Activated CD4-positive, alpha-beta T cell treated with anti-CD3 and anti-CD28 coated beads for 24 hours (primary cell): ENCODE measurements around the gene DNHD1.

Source experiments
- DNase-seq, 2 donors: peaks; one replicate each; pipeline ENCODE4 v3.0.0-alpha.2; 2020; ENCODE audit warnings: low read depth in 2 of 2

The DNHD1 gene

DNA sequence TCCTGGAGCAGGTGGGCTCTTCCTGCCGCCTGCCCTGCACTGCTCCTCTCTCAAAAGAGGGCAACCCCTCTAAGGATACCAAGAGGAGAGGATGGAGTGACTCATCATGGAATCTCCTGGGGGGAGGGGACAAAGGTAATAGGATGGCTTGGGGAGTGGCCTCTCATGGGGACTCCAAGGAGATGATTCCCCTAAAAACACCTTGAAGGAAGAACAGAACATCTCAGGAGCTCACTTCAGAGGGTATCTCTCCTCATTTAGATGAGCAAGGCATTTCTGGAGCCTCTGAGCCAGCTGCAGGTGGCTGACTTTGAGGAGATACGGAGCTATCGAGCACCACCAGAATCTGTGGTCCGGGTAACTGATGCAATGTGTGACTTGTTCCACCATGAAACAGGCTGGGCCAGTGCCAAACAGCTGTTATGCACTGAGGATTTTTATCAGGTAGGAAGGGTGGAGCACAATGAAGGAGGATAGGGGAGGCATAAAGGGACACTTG lies 66.1 kb downstream of the DNHD1 start:
- no peak for DNase-seq

- no peak for DNase-seq
These were observed 66.6 kb downstream of the DNHD1 start for GRCh38 chr11:6563667-6564066.

DNA sequence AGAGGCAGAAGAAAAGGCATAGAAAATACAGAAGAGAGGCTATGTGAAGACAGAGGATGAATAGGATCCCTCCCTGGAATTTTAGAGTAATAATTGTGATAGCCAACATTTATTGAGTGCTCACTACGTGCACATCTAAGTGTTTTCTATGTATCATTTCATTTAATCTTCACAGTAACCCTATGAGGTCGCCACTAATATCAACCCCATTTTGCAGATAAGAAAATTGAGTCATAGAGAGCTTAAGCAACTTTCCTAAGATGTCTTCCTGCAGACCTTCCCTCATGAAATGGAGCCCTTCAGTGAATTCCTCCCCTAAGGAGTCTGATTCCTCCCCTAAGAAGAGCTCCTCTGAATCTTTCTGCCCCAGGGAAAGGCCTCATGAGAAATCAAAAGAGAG lies 68.2 kb downstream of the DNHD1 start:
- DNase-seq: no peak

DNA sequence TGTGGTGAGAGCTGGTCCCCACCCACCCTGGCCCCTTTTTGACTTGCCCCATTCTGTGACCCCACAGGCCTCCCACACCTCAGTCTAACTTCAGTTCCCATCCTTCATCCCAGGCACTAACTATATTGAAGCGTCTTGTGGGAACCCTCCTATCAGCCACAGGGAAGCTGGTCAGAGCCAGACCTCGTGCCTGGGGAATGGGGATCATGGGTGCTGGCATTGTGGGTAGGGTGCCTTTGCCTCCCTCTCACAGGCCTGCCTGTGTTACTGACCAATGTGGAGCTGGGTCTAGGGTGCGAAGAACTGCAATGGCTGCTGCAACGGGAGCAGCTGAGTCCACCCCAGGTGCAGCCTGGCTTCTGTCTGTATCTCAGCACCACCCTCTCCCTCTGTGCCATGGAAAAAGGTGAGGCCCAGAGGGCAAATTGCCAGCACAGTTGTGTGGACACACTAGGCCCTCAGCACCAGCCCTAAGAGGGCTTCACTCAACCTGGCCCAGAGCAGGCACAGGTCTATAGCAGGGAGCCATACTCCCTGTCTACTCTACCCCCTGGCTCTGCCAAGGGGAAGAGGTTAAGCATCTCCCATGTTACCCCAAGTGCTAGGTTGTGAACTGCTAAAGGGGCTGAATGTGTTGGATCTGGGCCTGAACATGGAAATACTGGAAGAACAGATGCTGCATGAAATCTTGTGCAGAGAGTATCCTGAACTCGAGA lies 69.1 kb downstream of the DNHD1 start:
- no peak for DNase-seq

- no peak for DNase-seq
These were observed 69.8 kb downstream of the DNHD1 start for GRCh38 chr11:6566704-6567370.

DNA sequence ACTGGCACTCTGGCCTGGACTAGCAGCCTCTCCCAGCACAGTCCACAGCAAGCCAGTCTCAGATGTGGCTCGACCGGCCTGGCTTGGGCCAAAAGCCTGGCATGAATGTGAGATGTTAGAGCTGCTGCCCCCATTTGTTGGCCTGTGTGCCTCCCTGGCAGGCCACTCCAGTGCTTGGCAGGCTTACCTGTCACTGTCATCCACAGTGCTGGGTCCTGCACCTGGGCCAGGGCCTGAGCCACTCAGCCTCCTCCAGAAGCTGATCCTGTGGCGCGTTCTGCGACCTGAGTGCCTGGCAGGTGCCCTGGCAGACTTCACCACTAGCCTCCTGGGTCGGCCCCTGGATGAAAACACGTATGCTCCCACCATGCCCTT lies 70.3 kb downstream of the DNHD1 start:
- DNase-seq: no peak

DNA sequence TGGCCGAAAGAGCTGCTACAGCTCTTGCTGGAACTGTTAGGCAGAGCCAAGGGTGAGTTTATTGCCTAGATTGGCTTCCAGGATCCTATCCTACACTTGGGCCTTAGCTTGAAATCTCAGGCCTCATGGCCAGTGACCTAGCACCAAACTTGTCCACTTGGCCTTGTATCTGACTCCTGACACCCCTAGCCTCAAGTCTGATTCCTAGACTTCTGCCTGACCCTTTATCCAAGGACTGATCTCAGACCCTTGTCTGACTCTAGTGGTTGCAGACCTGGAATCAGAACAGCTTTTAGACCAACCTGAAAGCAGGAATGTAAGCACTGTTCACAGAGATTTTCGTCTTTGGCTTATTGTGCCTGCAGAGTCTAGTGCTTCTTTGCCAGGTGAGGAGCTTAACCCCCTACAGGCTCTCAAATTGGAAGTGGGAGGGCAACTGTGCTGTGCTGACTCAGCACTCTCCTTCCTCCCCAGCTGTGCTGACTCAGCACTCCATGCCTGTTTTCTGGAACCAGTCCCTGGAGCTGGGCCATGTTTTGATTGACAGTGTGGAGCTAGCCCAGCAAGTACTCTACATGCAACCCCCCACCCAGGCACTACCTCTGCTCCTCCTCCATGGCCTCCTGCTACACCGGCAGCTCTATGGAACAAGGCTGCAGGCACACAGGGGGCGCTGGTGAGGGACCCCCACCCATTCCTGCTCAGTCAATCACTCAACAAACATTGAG lies 71.3 kb downstream of the DNHD1 start:
- no peak for DNase-seq

DNA sequence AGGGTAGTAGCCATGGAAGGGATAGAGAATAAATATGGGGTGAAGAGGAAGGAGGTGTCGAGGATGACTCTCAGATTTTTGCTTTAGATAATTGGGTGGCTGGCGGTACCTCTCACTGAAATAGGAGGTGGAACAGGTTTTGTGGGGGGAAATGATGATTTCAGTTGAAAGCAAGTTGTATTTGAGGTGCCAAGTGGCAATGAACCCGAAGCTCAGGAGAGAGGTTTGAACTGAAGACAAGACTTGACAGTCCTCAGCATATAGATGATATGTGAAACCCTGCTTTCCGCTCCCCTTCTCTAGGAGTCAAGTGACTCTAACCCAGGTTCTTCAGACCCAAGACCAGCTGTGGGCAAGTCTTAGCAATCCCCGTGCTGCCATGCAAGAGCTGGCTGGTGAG lies 72.6 kb downstream of the DNHD1 start:
- no peak for DNase-seq

- no peak for DNase-seq
These were observed 73.8 kb downstream of the DNHD1 start for GRCh38 chr11:6570691-6571427.

DNA sequence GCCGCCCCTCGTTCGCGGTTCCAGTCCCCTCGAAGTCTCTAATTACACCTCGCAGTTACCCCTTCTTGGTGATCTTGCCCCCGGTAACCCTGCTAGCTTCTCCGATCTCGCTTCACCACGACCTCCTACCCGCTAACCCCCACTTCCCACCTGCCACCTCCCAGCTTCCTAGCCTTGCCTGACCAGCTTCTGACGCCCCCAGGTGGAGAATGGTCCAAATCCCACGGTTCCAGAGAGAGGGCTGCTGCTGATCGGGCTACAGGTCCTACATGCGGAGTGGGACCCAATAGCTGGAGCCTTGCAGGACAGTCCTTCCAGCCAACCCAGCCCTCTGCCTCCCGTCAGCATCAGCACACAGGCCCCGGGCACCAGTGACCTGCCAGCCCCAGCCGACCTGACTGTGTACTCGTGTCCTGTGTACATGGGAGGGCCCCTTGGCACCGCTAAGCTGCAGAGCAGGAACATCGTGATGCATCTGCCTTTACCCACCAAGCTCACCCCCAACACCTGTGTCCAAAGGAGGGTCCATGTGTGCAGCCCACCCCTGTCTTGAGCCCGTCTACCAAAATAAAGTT lies 74.4 kb downstream of the DNHD1 start:
- DNase-seq: no peak

DNA sequence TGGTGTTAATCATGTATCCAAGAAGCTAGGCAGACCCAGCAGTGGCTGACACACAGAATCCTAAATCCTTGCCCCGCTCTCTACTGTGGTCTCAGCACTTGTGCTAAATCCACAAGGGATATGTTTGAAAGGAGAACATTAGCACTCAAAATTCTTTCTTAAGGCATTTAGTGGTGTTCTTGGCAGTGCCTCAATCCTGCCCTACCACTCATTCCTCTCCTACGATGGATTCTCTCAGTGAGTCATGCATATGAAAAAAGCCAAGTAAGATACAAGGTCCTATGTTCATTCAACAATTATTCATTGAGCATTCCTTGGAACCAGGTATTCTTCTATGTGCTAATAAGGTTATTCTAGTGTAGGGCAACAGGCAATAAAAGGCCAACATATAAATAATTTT lies 75.1 kb downstream of the DNHD1 start:
- no peak for DNase-seq

DNA sequence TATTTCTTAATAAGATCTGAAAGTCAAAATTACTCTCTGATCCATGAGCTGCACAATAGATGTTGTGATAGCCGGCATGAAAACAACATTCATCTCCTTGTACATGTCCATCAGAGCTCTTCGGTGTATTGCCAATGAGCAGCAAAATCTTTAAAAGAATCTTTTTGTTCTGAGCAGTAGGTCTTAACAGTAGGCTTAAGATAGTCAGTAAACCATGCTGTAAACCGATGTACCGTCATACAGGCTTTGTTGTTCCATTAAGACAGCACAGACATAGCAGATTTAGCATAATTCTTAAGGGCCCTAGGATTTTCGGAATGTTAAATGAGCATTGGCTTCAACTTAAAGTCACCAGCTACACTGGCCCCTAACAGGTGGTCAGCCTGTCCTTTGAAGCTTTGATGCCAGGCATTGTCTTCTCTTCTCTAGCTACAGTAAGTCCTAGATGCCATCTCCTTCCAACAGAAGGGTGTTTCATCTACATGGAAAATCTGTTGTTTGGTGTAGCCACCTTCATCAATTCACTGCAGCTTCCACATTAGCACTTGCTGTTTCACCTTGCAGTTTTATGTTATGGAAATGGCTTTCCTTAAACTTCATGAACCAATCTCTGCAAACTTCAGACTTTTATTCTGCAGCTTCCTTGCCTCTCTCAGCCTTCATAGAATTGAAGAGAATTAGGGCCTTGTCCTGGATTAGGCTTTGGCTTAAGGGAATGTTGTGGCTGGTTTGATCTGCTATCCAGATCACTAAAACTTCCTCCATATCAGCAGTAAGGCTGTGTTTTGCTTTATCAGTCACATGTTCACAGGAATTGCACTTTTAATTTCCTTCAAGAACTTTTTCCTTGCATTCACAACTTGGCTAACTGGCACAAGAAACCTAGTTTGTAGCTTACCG lies 78.0 kb downstream of the DNHD1 start:
- no peak for DNase-seq

GRCh38 chr11:6576471-6577373 lies 79.6 kb downstream of the DNHD1 start:
- DNase-seq: no peak

DNA sequence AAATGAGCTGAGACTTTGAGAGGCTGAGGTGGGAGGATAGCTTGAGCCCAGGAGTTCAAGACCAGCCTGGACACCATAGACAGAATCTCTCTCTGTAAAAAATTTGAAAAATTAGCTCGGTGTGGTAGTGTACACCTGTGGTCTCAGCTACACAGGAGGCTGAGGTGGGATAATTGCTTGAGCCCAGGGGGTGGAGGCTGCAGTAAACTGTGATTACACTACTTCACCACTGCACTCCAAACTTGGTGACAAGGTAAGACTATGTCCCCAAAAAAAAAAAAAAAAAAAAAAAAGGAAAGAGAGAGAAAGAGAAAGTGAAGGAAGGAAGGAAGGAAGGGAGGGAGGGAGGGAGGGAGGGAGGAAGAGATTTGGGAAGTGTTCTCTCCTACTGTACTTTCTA lies 81.1 kb downstream of the DNHD1 start:
- DNase-seq: no peak

DNA sequence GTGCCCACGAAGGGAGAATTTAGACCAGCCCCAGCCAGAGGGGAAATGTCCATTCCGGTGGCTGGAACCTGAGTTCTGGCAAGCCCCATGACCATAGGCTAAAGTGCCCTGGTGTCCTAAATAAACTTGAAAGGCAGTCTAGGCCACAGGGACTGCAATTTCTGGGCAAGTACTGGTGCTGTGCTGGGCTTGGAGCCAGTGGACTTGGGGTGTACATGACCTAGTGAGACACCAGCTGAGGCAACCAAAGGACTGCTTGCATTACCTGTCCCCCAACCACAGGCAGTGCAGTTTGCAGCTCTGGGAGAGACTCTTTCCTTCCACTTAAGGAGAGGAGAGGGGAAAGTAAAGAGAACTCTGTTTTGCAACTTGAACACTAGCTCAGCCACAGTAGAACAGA lies 82.6 kb downstream of the DNHD1 start:
- no peak for DNase-seq

GRCh38 chr11:6583584-6583983 lies 86.5 kb downstream of the DNHD1 start:
- no peak for DNase-seq

DNA sequence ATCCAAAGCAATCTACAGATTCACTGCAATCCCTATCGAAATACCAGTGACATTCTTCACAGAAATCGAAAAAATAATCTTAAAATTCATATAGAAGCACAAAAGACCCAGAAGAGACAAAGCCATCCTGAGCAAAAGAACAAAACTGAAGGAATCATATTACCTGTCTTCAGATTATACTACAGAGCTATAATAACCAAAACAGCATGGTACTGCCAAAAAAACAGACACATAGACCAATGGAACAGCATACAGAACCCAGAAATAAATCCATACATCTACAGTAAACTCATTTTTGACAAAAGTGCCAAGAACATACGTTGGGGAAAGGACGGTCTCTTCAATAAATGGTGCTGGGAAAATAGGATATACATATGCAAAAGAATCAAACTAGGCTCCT lies 87.4 kb downstream of the DNHD1 start:
- DNase-seq: no peak

GRCh38 chr11:6586434-6587359 lies 89.6 kb downstream of the DNHD1 start:
- DNase-seq: no peak
